Right atrium auricular region (tissue), 2 donors: Measurements from ENCODE around the gene HPDL. TPM values are rescaled to one million over a fixed set of nuclear protein-coding genes. Genes with fewer than 3 reads are reported as not detected.
A peak's percentile ranks its signal among the peaks of the same experiment; 100 is the strongest.

Experiments
- DNase-seq: peaks from one replicate; pipeline ENCODE4 v3.0.0-alpha.2; 2019; ENCODE audit warnings: low spot score
- H3K27ac ChIP-seq, 2 donors: fragments of 200-600 bp; sonication (generic); 1 replicate in 1 of 2; 2 replicates in 1 of 2; pipeline ENCODE4 v1.5.1; 2016 to 2019
- H3K27me3 ChIP-seq, 2 donors: fragments of 200-600 bp; sonication (generic); one replicate each; pipeline versions ENCODE4 v1.5.1 to v1.6.0; 2017 to 2019
- H3K36me3 ChIP-seq: fragments of 200-600 bp; sonication (generic); one replicate; pipeline ENCODE4 v1.5.1; 2016
- H3K4me1 ChIP-seq, 2 donors: fragments of 200-600 bp; sonication (generic); one replicate each; pipeline versions ENCODE4 v1.5.1 to v1.6.0; 2017 to 2019
- H3K4me3 ChIP-seq, 2 donors: fragments of 200-600 bp; sonication (generic); 1 replicate in 1 of 2; 2 replicates in 1 of 2; pipeline ENCODE4 v1.5.1; 2017 to 2019; ENCODE audit warnings: mild to moderate bottlenecking in 1 of 2, moderate library complexity in 1 of 2
- H3K9me3 ChIP-seq, 2 donors: fragments of 200-600 bp; sonication (generic); one replicate each; pipeline ENCODE4 v1.5.1; 2019
- total RNA-seq, 2 donors: library from RNA; depleted of rRNA; stranded (reverse); fragments of >200 nt; gene quantifications; one replicate each; pipeline ENCODE4 v1.1.0, GENCODE V29; 2016
- TF ChIP-seq, protein P1 (sequence below), 2 donors: fragments of 200-600 bp; sonication (generic); IDR thresholded peaks; one replicate each; pipeline ENCODE4 v1.5.1; 2019; ENCODE audit warnings: antibody characterized with exemption in 2 of 2

HPDL gene
- total RNA-seq, 2 donors from 2014 or later, result not detected

DNA sequence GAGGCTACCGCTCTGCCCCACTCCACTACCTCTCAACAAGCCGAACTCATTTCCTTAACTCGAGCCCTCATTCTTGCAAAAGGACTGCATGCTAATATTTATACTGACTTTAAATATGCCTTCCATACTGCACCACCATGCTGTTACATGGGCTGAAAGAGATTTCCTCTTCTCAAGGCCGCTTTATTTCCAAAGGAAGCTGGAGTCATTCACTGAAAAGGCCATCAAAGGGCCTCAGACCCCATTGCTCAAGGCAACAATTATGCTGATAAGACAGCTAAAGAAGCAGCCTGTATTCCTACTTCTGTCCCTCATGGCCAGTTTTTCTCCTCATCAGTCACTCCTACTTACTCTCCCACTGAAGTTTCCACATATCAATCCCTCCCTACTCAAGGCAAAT lies 6.9 kb upstream of the HPDL start:
- no peaks in the 10 kb centered on the region for H3K4me1 ChIP-seq
- H3K36me3 ChIP-seq, result no peaks in the 10 kb centered on the region
- DNase-seq, result no peak
- H3K27ac ChIP-seq, result no peak overlapping the region
- no peaks in the 10 kb centered on the region for H3K9me3 ChIP-seq
- TF ChIP-seq, protein P1, sequence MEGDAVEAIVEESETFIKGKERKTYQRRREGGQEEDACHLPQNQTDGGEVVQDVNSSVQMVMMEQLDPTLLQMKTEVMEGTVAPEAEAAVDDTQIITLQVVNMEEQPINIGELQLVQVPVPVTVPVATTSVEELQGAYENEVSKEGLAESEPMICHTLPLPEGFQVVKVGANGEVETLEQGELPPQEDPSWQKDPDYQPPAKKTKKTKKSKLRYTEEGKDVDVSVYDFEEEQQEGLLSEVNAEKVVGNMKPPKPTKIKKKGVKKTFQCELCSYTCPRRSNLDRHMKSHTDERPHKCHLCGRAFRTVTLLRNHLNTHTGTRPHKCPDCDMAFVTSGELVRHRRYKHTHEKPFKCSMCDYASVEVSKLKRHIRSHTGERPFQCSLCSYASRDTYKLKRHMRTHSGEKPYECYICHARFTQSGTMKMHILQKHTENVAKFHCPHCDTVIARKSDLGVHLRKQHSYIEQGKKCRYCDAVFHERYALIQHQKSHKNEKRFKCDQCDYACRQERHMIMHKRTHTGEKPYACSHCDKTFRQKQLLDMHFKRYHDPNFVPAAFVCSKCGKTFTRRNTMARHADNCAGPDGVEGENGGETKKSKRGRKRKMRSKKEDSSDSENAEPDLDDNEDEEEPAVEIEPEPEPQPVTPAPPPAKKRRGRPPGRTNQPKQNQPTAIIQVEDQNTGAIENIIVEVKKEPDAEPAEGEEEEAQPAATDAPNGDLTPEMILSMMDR (IDR thresholded peaks at IDR 0.05), result no peak
- H3K4me3 ChIP-seq, result no peak overlapping the region
- no peaks in the 10 kb centered on the region for H3K27me3 ChIP-seq

DNA sequence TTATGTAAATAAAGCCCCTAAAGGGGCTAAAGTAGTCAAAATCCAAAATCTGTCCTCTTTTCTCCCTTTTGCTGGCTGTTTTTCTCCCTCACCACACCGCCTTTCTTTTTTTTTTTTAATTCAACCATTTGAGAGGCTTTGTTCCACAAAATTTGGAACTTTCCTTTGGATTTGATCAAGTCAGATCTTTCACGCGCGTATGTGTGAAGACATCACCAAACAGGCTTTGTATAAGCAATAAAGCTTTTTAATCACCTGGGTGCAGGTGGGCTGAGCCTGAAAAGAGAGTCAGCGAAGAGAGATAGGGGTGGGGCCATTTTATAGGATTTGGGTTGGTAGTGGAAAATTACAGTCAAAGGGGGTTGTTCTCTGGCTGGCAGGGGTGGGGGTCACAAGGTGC lies 5.3 kb upstream of the HPDL start:
- H3K4me3 ChIP-seq, result no peak overlapping the region
- H3K27ac ChIP-seq, result no peak overlapping the region
- H3K9me3 ChIP-seq, result no peaks in the 10 kb centered on the region
- no peak for DNase-seq
- peaks cover 0 to 8% of the 10 kb centered on the region in 2 donors for H3K4me1 ChIP-seq
- no peaks in the 10 kb centered on the region for H3K36me3 ChIP-seq
- TF ChIP-seq, protein P1 (IDR thresholded peaks at IDR 0.05), result no peak
- H3K27me3 ChIP-seq, result no peaks in the 10 kb centered on the region

DNA sequence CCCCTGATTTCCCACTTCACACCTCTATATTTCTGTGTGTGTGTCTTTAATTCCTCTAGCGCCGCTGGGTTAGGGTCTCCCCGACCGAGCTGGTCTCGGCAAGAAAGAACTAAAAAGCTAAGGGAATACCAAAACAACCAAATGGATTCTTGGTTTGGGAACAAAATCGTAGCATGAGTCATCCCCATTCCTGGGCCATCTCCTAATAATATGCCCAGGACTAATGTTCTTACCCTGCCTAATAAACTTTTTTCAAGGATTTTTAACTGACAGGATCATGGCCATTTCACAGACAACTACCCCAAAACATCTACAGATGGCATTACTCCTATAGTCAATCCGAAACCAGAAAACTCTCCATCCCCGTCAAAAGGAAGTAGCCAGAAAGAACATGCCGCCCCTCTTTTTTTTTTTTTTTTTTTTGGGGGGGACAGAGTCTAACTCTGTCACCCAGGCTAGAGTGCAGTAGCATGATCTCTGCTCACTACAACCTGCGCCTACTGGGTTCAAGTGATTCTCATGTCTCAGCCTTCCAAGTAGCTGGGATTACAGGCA lies 4.1 kb upstream of the HPDL start:
- no peak for DNase-seq
- Histone ChIP-seq H3K27me3 (no peaks in the 10 kb centered on the region), H3K27ac (no peak overlapping the region), H3K4me1 (peaks cover 0 to 19% of the 10 kb centered on the region in 2 donors), H3K9me3 (no peaks in the 10 kb centered on the region), H3K36me3 (no peaks in the 10 kb centered on the region), H3K4me3 (no peak overlapping the region)
- TF ChIP-seq, protein P1 (IDR thresholded peaks at IDR 0.05), result no peak

DNA sequence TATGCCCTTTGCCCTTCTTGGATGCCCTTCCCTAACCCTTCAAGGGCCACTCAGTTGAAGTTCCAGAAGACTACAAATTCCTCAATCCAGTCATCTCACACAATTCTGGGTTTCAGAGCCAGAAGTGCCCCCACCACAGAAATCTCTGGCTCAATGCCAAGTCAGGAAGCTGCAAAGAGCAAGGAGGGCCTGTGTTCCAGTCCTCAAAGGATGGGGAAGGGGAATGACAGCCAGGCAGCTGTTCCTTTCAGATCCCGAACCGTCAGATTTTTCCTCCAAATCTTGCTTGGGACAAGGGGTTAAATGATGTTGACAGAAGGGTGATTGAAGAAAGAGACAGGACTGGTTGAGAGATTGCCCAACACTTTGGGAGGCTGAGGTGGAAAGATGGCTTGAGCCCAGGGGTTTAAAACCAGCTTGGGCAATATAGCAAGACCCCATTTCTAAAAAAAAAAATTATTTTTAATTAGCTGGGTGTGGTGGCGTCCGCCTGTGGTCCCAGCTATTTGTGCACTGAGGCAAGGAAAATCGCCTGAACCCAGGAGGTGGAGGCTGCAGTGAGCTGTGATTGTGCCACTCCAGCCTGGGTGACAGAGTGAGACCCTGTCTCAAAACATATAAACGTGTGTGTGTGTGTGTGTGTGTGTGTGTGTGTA lies 716 bp upstream of the HPDL start:
- no peaks in the 10 kb centered on the region for H3K27me3 ChIP-seq
- TF ChIP-seq, protein P1 (IDR thresholded peaks at IDR 0.05), result no peak
- H3K27ac ChIP-seq, result no peak overlapping the region
- DNase-seq, result no peak
- H3K4me3 ChIP-seq, result peak overlapping the region in 1 of 2 donors; percentile 59
- H3K36me3 ChIP-seq, result no peaks in the 10 kb centered on the region
- H3K4me1 ChIP-seq, result peaks cover 0 to 21% of the 10 kb centered on the region in 2 donors
- no peaks in the 10 kb centered on the region for H3K9me3 ChIP-seq

DNA sequence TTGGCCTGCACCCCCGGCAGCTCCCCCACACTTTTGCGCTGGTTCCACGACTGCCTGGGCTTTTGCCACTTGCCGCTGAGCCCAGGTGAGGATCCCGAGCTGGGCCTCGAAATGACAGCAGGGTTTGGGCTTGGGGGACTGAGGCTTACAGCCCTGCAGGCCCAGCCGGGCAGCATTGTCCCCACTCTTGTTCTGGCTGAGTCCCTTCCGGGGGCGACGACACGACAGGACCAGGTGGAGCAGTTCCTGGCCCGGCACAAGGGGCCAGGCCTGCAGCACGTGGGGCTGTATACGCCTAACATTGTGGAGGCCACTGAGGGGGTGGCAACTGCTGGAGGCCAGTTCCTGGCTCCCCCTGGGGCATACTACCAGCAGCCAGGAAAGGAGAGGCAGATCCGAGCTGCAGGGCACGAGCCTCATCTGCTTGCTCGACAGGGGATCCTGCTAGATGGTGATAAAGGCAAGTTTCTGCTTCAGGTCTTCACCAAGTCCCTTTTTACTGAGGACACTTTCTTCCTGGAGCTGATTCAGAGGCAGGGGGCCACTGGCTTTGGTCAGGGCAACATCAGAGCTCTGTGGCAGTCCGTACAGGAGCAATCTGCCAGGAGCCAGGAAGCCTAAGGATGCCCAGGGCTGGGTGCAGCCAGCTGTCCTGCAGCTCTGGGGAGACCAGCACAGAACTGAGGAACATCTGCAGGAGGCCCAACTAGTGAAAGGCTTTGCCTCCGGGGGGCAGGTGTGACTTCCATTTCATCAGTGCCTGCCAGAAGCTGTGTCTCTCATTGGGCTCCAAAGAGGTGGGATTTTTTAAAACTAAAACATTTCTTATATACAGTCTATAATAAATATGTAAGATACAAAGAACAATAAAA lies 1.2 kb downstream of the HPDL start:
- no peaks in the 10 kb centered on the region for H3K9me3 ChIP-seq
- no peak overlapping the region for H3K27ac ChIP-seq
- TF ChIP-seq, protein P1 (IDR thresholded peaks at IDR 0.05), result no peak
- no peaks in the 10 kb centered on the region for H3K27me3 ChIP-seq
- H3K36me3 ChIP-seq, result peaks cover 11% of the 10 kb centered on the region
- peaks cover 0 to 21% of the 10 kb centered on the region in 2 donors for H3K4me1 ChIP-seq
- H3K4me3 ChIP-seq, result peak overlapping the region in 1 of 2 donors; percentile 59
- no peak for DNase-seq
